Head of caudate nucleus (tissue), 42 donors: ENCODE data around the gene IQSEC1.
A peak's percentile ranks its signal among the peaks of the same experiment; 100 is the strongest.

ENCODE experiments used
- DNase-seq, 42 donors: peaks; one replicate each; pipeline versions ENCODE4 v3.0.0 to v3.0.0-alpha.2; 2020 to 2021; ENCODE audit warnings: mixed read lengths in 7 of 42
- intact Hi-C: fragments of 100-400 bp; cut with DNase I; formaldehyde crosslinking; loops from one replicate; pipeline ENCODE4 v1.15.0; 2022

The IQSEC1 gene

DNA sequence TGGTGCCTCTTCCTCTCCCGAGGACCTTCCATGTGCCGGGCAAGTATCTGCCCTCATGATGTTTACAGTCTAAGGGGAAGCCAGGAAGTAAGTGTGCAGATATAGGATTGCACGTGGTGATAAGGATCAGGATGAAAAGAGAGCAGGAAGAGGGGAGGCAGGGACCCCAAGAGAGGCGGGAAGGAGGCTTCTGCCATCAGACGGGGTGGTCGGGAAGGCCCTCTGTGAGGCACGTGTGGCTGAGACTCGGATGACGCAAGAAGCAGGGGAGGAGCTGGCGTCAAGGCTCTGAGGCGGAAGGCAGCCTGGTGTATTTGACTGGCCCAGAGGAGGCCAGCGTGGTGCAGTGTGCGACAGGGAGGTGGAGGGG, 762 bp upstream of the IQSEC1 start:
- DNase-seq: no peak
- intact Hi-C loops: no loop called here

DNA sequence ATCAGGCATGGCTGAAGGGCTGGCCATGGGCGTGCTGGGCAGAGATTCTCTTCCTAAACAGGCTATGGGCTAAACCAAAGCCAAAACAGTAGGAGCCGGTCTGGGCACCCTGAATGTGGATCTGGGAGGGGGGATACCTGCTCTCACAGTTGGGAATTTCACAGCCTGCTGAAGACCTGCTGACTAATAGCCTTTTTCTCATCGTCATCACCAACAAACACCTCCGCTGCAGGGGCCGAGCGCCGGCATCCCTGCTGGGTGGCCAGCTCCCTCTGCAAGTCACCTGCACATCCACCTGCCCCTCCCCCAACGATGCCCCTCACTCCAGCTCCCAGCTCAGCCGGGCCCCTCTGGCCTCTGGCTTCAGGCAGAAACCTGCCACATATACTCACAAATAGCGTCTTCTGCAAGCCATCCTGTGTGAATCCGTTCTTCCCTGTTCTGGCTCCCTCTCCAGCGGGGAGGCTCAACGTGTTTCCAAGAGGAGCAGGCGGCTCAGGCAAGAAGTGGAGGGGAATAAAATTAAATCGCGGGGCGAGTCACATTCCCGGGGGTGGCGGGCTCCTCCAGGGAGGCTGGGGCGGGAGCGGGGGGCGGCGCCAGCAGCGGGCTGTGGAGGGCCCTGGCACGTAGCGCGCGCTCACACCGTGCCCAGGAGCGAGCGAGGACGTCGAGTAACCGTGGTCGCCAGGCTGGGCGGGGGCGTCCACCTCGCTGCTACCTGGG, 466 bp downstream of the IQSEC1 start:
- intact Hi-C loops: no loop called here

DNA sequence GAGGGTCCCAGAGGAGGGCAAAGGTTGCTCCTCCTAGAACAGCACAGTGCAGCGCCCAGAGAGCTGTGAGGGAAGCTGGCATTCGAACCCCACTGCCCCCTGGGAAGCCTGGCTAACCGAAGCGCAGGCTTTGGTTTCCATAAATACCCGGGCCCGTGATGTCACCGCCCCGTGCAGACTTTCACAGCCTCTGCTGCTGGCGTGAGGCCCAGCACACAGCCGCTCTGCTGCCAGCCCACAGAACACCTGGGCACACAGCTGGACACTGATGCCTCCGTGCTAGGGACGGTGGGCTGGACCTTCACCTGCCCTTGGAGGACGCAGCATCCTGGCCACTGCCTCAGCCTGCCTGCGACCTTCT, 1.0 kb downstream of the IQSEC1 start:
- intact Hi-C loops: no loop called here
- peak in 41 of 42 donors; percentile 45 to 87 (median 73) for DNase-seq

More for the DNA sequence above, 466 bp downstream of the IQSEC1 start:
- DNase-seq: peak; percentile 49 to 91 (median 79)

DNA sequence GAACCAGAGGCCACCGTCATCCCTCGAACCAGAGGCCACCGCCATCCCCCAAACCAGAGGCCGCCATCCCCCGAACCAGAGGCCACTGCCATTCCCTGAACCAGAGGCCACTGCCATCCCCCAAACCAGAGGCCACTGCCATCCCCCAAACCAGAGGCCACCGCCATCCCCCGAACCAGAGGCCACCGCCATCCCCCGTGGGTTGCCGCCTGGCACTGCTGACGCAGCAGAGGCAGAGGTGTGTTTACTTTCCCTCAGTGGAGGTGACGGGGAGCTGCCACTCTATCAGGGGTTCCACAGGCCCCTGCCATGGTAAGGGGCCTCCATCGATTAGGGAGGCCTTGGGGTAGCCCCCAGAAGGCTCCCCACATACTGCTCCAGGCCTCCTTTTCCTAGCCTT, 1.5 kb downstream of the IQSEC1 start:
- DNase-seq: peak in 4 of 42 donors; percentile 22 to 43 (median 26)
- intact Hi-C loops: no loop called here

DNA sequence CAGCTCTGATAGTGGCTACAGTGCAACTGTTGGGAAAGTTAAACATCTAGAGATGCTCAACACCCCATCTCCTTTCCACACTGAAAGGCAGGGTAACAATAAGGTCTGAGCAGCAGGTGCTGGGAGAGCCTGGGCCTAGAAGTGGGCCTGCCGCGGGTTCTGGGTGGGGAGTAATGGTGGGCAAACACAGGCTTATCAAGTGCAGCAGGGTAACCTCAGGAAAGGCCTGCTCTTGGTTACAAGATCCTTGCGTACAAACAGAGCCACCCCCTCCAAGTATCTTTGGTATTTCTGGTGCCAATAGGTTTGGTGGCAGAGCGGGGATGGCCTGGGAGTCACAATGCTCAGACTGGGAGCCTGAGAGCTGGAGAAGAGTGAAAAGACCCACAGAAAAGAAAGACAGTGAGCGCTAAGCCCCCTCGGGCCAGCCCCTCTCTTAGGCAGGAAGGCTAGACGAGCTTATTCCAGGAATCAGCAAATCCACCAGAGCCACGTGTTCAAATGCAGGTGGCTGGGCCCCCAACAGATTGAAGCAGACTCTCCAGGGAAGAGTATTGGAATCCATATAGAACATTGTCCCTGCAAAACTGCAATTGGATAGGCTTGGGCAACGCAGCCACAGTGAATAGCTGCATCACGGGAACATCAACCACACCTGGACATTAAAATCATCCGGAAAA, 2.7 kb downstream of the IQSEC1 start:
- no peak for DNase-seq
- intact Hi-C loops: no loop called here

DNA sequence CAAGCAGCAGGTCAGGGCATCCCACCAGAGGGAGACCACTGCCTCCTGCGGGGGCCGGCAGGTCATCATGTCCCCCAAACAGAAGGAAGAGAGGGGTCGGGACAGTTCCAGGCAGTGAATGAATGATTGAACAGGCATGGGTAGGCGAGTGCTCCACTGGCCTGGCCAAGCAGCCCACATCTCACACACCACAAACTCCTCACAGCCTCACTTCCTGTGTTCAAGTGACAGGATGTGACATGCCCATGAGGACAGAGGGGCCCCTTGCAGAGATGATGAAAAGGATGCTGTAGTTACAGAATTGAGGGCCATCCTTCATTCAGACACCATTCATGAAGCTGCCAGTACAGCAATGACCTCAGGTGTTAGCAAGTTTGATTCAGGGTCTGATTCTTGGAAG, 3.7 kb downstream of the IQSEC1 start:
- intact Hi-C loops: no loop called here
- DNase-seq: no peak

DNA sequence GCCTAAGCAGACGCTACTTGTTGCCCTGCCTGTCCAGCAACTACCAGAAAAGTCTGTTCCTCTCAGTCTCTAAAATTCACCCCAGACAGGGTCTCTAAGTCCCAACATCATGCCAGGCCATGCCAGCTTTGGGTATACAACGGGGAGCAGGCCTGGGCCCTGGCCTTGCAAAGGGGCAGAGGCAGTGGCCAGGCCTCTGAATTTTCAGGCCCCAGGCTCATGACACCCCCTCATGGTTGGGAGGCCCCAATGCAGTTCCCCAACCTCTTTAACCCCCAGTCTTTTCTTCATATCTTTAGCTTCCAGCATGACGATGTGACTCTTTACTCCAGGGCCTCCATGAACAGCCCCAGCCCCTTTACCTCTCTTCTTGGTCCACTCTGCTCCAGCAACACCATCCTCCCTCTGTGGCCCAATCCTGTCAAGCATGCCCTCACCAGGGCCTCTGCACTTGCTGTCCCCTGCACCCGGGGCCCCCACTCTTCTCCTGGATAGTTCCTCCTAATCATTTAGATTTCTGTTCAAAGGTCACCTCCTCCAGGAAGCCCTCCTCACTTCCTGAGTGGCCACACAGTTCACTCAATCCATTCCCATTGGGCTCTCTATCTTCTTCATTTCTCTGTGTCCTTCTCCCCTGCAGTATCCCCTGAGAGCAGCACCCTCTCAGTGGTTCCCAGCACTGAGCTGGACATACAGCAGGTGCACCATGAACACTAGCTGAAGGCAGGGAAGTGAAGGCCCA, 4.8 kb downstream of the IQSEC1 start:
- no peak for DNase-seq
- intact Hi-C loops: no loop called here

DNA sequence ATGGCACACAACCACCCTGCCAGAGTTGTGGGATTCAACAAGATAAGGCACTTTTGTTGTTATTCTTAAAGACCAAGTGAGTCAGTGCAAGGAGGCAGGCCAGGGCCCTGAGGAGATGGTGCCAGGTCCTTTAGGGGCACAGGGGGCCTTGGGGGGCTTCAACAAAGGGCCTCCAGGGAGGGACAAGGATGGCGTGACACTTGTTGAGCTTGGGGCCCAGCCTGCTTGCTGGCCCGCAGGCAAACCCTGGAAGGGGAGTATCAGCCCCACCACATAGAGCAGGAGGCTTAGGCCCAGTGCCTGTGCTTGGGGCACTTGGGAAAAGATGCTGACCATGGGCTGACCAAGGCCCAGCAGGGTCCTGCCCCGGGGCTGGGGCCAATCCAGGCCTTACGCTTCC, 5.5 kb downstream of the IQSEC1 start:
- intact Hi-C loops: no loop called here
- DNase-seq: no peak

DNA sequence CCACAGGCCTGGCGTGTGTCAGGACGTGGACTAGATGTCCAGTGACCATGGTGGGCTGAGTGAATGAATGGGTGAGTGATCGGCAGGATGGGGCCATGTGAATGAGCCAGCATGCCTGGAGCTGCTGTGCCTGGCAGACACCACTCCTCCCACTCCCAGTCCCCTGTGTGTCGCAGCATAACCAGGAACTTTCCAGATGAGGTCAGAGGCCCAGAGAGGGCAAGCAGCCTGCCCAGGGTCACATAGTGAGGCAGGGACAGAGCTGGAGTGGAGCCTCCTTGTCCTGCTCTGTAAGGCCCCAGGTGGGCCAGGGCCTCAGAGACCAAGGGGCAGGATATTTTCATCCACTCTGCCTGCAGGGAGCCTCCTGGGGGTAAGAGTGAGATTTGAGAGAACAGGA, 6.4 kb downstream of the IQSEC1 start:
- intact Hi-C loops: no loop called here

DNA sequence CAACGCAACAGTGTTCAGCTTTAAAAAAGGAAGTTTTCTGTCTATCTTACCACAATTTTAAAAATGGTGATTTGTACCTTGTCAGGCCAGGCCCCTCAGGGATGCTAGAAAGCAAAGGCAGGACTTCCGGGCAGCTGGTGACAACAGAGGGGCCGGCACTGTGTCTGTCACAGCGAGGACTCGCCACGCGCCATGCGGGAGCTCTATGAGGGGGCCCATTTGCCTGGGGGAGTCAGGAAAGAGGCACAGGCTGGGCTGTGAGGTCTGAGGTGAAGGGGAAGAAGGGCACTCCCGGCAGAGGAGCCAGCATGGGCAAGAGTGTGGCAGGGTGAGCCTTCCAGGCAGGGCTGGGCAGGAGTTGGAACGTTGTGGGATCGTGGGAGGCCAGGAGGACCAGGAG, 7.0 kb downstream of the IQSEC1 start:
- no peak for DNase-seq
- intact Hi-C loops: no loop called here

More for the DNA sequence above, 6.4 kb downstream of the IQSEC1 start:
- DNase-seq: no peak

DNA sequence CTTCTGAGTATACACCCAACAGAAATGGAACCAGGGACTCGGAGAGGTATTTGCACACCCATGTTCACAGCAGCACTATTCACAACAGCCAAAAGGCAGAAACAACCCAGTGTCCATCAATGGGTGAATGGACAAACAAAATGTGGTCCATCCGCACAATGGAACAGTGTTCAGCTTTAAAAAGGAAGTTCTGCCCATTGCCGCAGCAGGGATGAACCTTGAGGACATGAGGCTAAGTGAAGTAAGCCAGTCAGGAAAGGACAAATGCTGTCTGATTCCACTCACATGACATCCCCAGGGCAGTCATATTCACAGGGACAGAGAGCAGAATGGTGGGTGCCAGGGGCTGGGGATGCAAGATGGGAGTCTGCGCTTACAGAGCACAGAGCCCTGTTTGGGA, 7.5 kb downstream of the IQSEC1 start:
- intact Hi-C loops: no loop called here
- no peak for DNase-seq

DNA sequence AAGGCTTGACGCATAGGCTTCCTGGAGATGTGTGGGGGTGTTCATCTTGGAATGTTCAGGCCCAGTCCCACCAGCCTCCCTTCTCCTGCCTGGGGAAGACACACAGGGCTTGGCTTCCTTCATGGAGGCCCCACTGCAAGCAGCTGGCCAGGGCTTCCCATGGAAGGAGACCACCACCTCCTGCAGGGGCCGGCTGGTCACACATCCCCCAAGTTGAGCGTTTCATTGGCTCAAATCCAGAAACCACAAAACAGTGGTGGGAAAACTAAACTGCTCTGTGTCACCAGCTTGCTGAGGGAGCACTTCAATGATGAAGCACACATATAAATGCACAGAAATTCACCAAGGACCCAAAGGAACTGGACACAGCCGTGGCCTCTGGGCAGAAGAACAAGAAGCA, 8.3 kb downstream of the IQSEC1 start:
- intact Hi-C loops: no loop called here
- no peak for DNase-seq

DNA sequence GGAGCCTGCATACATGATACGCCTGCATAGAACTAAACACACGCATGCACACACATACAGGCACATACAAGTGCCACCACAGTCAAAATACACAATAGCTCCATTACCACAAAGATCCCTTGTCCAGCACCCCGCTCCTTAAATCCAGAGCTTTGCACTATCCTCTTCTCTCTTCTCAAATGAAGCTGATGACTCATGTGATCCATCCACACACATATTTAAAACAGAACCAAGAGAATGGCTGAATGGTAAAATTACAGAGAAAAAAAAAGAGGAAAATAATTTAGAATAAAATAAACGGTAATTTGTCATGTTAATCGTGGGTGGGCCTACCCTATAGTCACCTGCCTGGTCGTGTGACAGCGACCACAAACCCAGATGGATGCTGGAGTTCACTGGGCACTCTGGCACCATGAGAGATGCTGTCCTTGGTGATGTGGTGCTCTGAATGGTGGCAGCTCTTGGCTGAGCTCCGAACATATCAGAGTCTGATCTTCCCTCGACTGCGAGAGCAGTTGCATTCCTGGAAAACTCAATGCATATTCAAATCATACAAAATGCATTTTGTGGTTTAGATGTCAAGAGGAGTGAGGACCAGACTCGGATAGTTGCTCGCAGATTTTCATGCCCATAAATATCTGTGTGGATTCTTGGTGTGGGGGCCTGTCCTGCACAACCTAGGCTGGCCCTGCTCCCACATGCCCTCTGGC, 8.9 kb downstream of the IQSEC1 start:
- no peak for DNase-seq
- intact Hi-C loops: no loop called here

DNA sequence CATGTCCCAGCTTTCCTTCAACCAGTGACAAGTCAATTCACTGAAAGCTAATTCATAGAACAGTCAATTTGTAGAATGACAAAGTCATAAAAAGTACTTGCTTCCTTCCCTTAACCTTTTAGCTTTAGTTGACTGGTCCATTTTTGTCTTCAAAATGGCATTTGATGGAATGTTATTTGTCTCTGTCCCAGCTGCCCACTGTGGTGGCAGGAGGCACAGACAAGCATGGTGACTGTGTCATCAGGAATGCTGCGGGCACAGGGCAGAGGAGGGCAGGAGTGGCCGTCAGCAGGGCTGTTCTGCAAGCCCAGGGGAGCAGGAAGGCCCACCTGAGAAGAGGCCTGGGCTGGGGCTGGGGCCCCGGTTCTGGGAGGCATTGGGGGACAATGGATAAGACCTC, 10.0 kb downstream of the IQSEC1 start:
- DNase-seq: no peak
- intact Hi-C loops: no loop called here

DNA sequence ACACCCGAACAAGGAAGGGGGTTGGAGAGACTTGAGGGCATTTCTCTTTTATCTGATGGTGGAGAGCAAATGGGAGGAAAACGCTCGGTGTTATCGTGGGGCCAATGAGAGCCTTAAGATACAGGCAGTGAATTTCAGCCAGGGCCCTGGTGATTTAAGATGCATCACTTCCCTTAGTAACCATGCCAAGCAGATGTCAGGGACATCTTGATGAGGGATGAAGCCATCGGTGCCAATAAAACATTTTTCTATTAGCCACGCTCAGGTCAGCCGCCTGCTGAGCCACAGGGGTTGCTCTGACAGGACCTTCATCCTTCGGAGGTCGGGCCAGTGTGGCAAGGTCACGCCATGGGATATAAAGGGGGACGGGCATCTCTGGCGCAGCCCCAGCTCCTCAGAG, 10.6 kb downstream of the IQSEC1 start:
- intact Hi-C loops: no loop called here
- DNase-seq: no peak

DNA sequence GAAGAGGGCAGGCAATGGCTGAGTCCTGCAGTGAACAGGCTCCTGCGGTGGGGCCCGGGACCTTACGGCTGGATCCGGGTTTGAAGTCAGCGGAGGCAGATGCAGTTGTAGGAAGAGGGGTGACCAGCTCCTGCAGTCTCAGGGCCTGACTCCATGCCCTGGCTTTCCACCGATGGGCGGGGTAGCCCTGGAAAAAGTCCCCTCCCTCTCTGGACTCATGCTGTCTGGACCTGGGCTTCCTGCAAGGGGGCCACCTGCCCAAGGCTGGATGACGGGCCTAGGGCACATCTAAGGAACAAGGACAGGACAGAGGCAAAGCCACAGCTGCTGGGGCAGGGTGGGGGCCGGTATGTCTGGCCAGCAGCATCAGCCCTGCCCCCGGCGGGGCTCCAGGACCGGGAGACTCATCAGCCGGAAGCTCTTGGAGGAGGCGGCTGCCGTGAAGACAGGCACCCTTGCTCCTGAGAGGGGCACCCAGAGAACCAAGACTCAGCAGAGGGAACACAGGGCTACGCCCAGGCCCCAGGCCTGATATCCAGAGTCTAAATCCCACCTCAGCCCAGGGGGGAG, 12.8 kb downstream of the IQSEC1 start:
- DNase-seq: no peak
- intact Hi-C loops: no loop called here

DNA sequence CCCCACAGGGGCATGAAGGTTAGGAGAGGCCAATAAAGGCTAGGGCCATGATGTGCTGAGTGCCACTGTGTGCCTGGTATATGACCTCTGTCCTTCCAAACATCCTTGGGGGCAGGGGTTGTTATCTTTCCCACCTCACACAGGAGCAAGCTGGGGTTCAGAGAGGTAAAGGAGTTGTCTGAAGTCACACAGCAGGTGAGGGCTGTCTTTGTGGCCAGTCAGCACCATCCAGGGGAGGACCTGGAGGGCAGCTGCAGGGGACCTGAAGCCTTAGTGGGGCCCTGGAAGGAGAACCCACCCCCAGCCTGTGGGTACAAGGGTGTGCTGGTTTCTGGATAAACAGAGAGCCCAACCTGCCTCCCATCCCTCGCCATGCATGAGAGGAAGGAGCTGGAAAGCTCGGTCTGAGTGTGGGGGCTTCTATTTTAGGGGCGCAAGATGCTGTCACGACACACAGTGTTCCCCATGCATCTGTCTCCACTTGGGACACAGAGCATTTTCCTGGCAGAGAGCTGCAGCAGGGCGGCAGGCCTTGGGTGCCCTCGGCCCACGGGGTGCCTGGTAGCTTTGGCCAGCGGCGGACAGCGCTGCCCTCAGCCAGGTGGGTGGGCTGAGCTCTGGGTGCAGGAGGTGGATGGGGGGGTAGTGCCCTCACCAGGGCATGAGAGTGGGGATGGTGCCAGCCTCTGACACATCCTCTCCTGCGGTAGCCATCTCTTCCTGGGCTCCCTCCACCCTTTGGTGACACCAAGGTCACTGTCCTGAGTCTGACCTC, 14.7 kb downstream of the IQSEC1 start:
- DNase-seq: no peak
- intact Hi-C loops: no loop called here

DNA sequence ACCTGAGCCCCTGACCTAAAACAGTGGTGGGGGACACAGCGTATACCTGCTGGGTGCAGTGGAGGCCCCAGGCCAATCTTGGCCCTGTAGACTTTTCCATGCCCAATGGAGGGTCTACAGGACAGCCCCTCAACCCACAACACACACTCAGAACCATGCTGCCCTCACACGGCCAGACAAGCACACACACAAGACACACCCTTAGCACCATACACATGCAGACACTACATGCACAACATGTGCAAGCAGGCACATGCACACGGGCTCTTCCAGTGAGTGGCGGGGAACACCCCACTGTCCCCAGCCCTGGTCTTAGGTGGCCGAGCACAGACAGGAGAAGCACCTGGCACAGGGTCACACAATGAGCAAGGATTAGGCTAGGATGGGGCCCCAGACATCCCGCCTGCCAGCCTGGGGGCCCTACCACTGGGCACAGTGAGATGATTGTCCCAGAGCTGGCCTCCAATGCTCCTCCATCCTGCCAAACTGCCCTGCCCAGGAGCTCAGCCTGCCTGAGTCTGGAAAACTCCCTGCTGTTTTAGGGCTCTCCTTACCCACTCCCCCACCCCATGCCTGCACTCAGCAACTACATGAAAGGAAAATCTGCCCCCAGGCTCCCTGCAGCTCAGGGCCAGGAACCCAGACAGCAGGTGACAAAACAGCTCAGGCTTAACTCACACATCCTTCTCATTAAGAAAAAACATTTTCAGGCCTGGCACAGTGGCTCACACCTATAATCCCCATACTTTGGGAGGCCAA, 15.8 kb downstream of the IQSEC1 start:
- peak in 8 of 42 donors; percentile 42 to 71 (median 54) for DNase-seq
- intact Hi-C loops: no loop called here
